Psoas muscle (tissue), 8 donors: ENCODE measurements around the gene BEST2. TPM values are rescaled to one million over a fixed set of nuclear protein-coding genes. Genes with fewer than 3 reads are reported as not detected.

ENCODE experiments used
- ATAC-seq, 4 donors: fragments of 200-7000 bp; cut with Tn5 transposase; one replicate each; pipeline ENCODE4 v1.9.1; 2020; ENCODE audit warnings: moderate library complexity in 3 of 4, mild to moderate bottlenecking in 2 of 4
- DNase-seq, 2 donors: peaks; one replicate each; pipeline ENCODE4 v3.0.0-alpha.2; 2020
- H3K27ac ChIP-seq: fragments of 200-600 bp; one replicate; pipeline ENCODE4 v1.8.0; 2022
- H3K27me3 ChIP-seq, 3 donors: fragments of 200-600 bp in 1 of 3; one replicate each; pipeline versions ENCODE4 v1.6.1 to v1.8.0; 2013 to 2022; ENCODE audit warnings: low read length in 2 of 3, mild to moderate bottlenecking in 2 of 3, moderate library complexity in 1 of 3; ENCODE audit not compliant: insufficient read depth in 3 of 3
- H3K36me3 ChIP-seq, 2 donors: fragments of 200-600 bp in 1 of 2; one replicate each; pipeline versions ENCODE4 v1.6.1 to v1.8.0; 2013 to 2022; ENCODE audit warnings: low read depth in 1 of 2, mild to moderate bottlenecking in 1 of 2, moderate library complexity in 1 of 2; ENCODE audit not compliant: insufficient read depth in 1 of 2
- H3K4me1 ChIP-seq: fragments of 200-600 bp; one replicate; pipeline ENCODE4 v1.8.0; 2022
- H3K4me3 ChIP-seq: fragments of 200-600 bp; one replicate; pipeline ENCODE4 v1.8.0; 2022; ENCODE audit warnings: mild to moderate bottlenecking
- H3K9me3 ChIP-seq: fragments of 200-600 bp; one replicate; pipeline ENCODE4 v1.8.0; 2022
- WGBS, 3 donors: extraction: QIAGEN DNeasy Blood & Tissue Kit; methylation state at CpG; one replicate each; pipeline versions ENCODE4 v1.1.6 to v1.1.7; 2013; 5-methylcytosine and 5-hydroxymethylcytosine counted together
- intact Hi-C, 2 donors: fragments of 100-400 bp; cut with DNase I; formaldehyde crosslinking; loops; one replicate each; pipeline versions ENCODE4 v1.11.0 to v1.14.2; 2022
- polyA plus RNA-seq, 3 donors: library from polyadenylated mRNA; stranded (reverse); fragments of 200-250 nt; gene quantifications; one replicate each; pipeline ENCODE4 v1.2.3, GENCODE V29; 2013
- total RNA-seq, 4 donors: library from RNA; stranded (reverse); fragmentation: NEBNext Ultra II Directional in 2 of 4; extraction: Animal tissue kit (Norgen Biotek cat#: 25700) in 2 of 4; gene quantifications; one replicate each; pipeline versions ENCODE4 v1.2.1 to v1.2.4, GENCODE V29; 2021 to 2023
- TF ChIP-seq, protein P1 (sequence below): fragments of 200-600 bp; IDR thresholded peaks from one replicate; pipeline ENCODE4 v1.8.0; 2022; ENCODE audit warnings: antibody characterized with exemption
- donor health status: healthy with polysubstance abuse.
- donor health status: DM: no; HTN: no; CAD: no; lungs with moderate emphysema.
- donor health status: Bipolar disorder and iron deficiency.
- donor health status: healthy.
- donor health status: DM: yes; HTN: yes; CAD: no.
- donor health status: DM: no; HTN: no; CAD: no.
- donor health status: DM: no; HTN: no; CAD: no.
- donor health status: DM: yes; HTN: yes; CAD: no.

BEST2 gene
- total and polyA plus RNA-seq, 7 donors, result 0.04 to 0.37 (median 0.08) TPM; not detected in 4

- H3K4me3 ChIP-seq, result no peak overlapping the region
- H3K27me3 ChIP-seq, result no peaks in the 10 kb centered on the region
- no peaks in the 10 kb centered on the region for H3K9me3 ChIP-seq
- WGBS, 3 donors, result 92 to 96% (median 94%) methylated on average over 15 of the region's 15 CpGs
- H3K36me3 ChIP-seq, result peaks cover 0 to 63% of the 10 kb centered on the region in 2 donors
- no peak overlapping the region for H3K27ac ChIP-seq
- no peak for DNase-seq
- TF ChIP-seq, protein P1, sequence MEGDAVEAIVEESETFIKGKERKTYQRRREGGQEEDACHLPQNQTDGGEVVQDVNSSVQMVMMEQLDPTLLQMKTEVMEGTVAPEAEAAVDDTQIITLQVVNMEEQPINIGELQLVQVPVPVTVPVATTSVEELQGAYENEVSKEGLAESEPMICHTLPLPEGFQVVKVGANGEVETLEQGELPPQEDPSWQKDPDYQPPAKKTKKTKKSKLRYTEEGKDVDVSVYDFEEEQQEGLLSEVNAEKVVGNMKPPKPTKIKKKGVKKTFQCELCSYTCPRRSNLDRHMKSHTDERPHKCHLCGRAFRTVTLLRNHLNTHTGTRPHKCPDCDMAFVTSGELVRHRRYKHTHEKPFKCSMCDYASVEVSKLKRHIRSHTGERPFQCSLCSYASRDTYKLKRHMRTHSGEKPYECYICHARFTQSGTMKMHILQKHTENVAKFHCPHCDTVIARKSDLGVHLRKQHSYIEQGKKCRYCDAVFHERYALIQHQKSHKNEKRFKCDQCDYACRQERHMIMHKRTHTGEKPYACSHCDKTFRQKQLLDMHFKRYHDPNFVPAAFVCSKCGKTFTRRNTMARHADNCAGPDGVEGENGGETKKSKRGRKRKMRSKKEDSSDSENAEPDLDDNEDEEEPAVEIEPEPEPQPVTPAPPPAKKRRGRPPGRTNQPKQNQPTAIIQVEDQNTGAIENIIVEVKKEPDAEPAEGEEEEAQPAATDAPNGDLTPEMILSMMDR, result no peak
- no peak for ATAC-seq
- H3K4me1 ChIP-seq, result peaks cover 10% of the 10 kb centered on the region
- intact Hi-C loops, result loop anchor here in 1 of 2 donors (5.0 kb wide), 1 partner anchor 80 kb away; no protein-coding TSS in a partner anchor
Measured at GRCh38 chr19:12767666-12768065, 16.1 kb downstream of the BEST2 start.

DNA sequence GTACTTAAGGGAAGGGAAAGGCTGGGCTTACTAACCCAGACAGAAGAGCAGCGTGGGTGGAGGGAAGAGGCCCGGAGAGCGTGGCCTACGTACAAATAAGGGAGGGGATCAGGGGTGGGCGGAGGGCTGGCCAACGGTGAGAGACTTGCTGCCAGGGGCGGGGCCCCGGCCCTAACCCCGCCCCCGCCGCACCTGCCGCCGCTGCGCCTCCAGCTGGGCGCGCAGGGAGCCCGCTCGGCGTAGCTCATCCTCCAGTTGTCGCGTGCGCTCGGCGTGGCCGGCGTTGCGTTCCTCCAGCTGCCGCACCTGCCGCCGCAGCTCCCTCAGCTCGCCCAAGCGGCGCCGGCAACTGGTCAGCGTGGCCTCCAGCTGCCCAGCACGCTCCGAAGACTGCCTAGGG lies 18.1 kb downstream of the BEST2 start:
- 41 to 56% (median 46%) methylated on average over 25 to 37 of the region's 37 CpGs for WGBS, 3 donors
- peak overlapping the region; percentile 41 for H3K27ac ChIP-seq
- H3K36me3 ChIP-seq, result peaks cover 0 to 47% of the 10 kb centered on the region in 2 donors
- no peaks in the 10 kb centered on the region for H3K9me3 ChIP-seq
- intact Hi-C loops, result loop anchor here in 1 of 2 donors (5.0 kb wide), 1 partner anchor 78 kb away; no protein-coding TSS in a partner anchor
- no peak for DNase-seq
- no peak overlapping the region for H3K4me3 ChIP-seq
- TF ChIP-seq, protein P1, result no peak
- peak; percentile 3 to 59 (median 22) for ATAC-seq
- peaks cover 29% of the 10 kb centered on the region for H3K4me1 ChIP-seq
- H3K27me3 ChIP-seq, result no peaks in the 10 kb centered on the region

- Histone ChIP-seq H3K36me3 (peaks cover 0 to 36% of the 10 kb centered on the region in 2 donors), H3K27me3 (no peaks in the 10 kb centered on the region), H3K4me1 (peaks cover 33% of the 10 kb centered on the region), H3K9me3 (no peaks in the 10 kb centered on the region), H3K27ac (no peak overlapping the region), H3K4me3 (no peak overlapping the region)
- WGBS, 3 donors, result 95 to 99% (median 96%) methylated on average over 9 to 13 of the region's 13 CpGs
- intact Hi-C loops, result no loop called here
- ATAC-seq (no peak), DNase-seq (no peak)
- TF ChIP-seq, protein P1, result no peak
Measured at GRCh38 chr19:12770922-12771321, 19.3 kb downstream of the BEST2 start.

DNA sequence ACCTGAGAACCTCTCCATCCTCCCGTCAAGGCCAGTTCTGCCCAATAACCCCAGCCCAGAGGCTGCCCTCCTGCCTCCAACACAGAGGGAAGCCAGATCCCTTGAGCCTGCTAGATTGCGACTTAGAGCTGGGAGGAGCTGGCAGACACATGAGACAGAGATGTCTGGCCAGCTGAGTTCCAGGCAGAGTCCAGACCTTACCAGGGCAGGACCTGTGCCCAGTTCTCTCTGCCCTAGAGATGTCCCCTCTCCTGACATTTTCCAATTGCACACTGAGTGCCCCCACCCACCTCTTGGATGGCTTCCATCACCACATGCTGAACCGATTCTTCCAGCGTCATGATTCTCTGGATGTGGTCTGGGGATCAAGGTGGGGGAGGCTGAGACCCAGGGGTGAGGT lies 20.7 kb downstream of the BEST2 start:
- peaks cover 36% of the 10 kb centered on the region for H3K4me1 ChIP-seq
- peaks cover 0 to 31% of the 10 kb centered on the region in 2 donors for H3K36me3 ChIP-seq
- H3K27ac ChIP-seq, result peak overlapping the region; percentile 90
- WGBS, 3 donors, result 24 to 37% (median 27%) methylated on average over 4 of the region's 4 CpGs
- TF ChIP-seq, protein P1, result no peak
- ATAC-seq (peak; percentile 59 to 75 (median 67)), DNase-seq (peak; percentile 57 to 78)
- intact Hi-C loops, result loop anchor here in 1 of 2 donors (2.0 kb wide), 1 partner anchor 74 kb away; no protein-coding TSS in a partner anchor
- H3K9me3 ChIP-seq, result no peaks in the 10 kb centered on the region
- H3K4me3 ChIP-seq, result peak overlapping the region; percentile 4
- no peaks in the 10 kb centered on the region for H3K27me3 ChIP-seq

DNA sequence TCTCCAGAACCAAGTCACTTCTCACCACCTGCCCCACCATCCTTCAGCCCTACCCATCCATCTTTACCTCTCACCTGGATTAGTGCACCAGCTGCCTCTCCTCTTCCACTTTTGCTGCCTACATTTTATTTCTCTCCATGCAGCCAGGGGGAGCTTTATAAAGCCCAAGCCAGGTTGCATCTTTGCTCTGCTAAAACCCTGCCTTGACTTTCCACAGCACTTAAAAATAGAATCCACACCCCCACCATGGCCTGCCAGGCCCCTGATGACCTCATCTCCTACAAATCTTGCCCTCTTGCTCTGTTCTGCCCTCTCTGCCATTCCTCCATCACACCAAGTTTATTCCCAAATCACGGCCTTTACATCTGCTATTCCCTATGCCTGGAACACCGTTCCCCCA lies 22.0 kb downstream of the BEST2 start:
- 31 to 60% (median 49%) methylated on average over 2 of the region's 2 CpGs for whole genome bisulfite sequencing, 3 donors
- intact Hi-C loops, result loop anchor here in 1 of 2 donors (2.0 kb wide), 1 partner anchor 73 kb away; no protein-coding TSS in a partner anchor
- Histone ChIP-seq H3K36me3 (peaks cover 0 to 19% of the 10 kb centered on the region in 2 donors), H3K4me1 (peaks cover 41% of the 10 kb centered on the region), H3K9me3 (no peaks in the 10 kb centered on the region), H3K27ac (peak overlapping the region; percentile 90), H3K27me3 (no peaks in the 10 kb centered on the region), H3K4me3 (no peak overlapping the region)
- TF ChIP-seq, protein P1, result peak; percentile 46
- peak; percentile 16 to 63 (median 58) for ATAC-seq
- DNase-seq, result no peak
